Stimulated activated CD8-positive, alpha-beta memory T cell treated with anti-CD3 and anti-CD28 coated beads, Interleukin-7, amount 100 ng/mL, for 1 hour (primary cell): ENCODE data around the gene FEZ2.

Experiments
- DNase-seq, 2 donors: peaks; one replicate each; pipeline ENCODE4 v3.0.0-alpha.2; 2020; ENCODE audit warnings: low read depth in 2 of 2

FEZ2 gene

GRCh38 chr2:36562240-36562639 is 35.7 kb downstream of the FEZ2 start:
- DNase-seq = no peak

- no peak for DNase-seq
Observed at GRCh38 chr2:36561237-36561944, 36.6 kb downstream of the FEZ2 start.

- no peak for DNase-seq
Observed at GRCh38 chr2:36560726-36561125, 37.2 kb downstream of the FEZ2 start.

GRCh38 chr2:36559221-36559942 is 38.6 kb downstream of the FEZ2 start:
- DNase-seq = no peak

GRCh38 chr2:36556842-36557241 is 41.1 kb downstream of the FEZ2 start:
- DNase-seq = no peak

- DNase-seq = no peak
Observed at GRCh38 chr2:36555789-36556188, 42.2 kb downstream of the FEZ2 start.

- DNase-seq = no peak
Observed at GRCh38 chr2:36554531-36554930, 43.4 kb downstream of the FEZ2 start.

- no peak for DNase-seq
Observed at GRCh38 chr2:36553683-36554082, 44.3 kb downstream of the FEZ2 start.

GRCh38 chr2:36550006-36550405 is 48.0 kb downstream of the FEZ2 start:
- DNase-seq = no peak

GRCh38 chr2:36549165-36549574 is 48.8 kb downstream of the FEZ2 start:
- DNase-seq = no peak

- no peak for DNase-seq
Observed at GRCh38 chr2:36547906-36548305, 50.1 kb downstream of the FEZ2 start.

- DNase-seq = no peak
Observed at GRCh38 chr2:36545871-36546416, 52.0 kb downstream of the FEZ2 start.

- no peak for DNase-seq
Observed at GRCh38 chr2:36544638-36545338, 53.2 kb downstream of the FEZ2 start.

- no peak for DNase-seq
Observed at GRCh38 chr2:36541891-36542595, 55.9 kb downstream of the FEZ2 start.

- DNase-seq = no peak
Observed at GRCh38 chr2:36540986-36541754, 56.8 kb downstream of the FEZ2 start.

GRCh38 chr2:36539631-36540030 is 58.3 kb downstream of the FEZ2 start:
- DNase-seq = no peak

- no peak for DNase-seq
Observed at GRCh38 chr2:36538335-36538734, 59.6 kb downstream of the FEZ2 start.

GRCh38 chr2:36536776-36537175 is 61.2 kb downstream of the FEZ2 start:
- DNase-seq = no peak

GRCh38 chr2:36535099-36535498 is 62.9 kb downstream of the FEZ2 start:
- DNase-seq = no peak

GRCh38 chr2:36534275-36534799 is 63.6 kb downstream of the FEZ2 start:
- DNase-seq = no peak

- DNase-seq = no peak
Observed at GRCh38 chr2:36530983-36531354, 67.0 kb downstream of the FEZ2 start.
